SK-N-MC (cell line): ENCODE data around the gene TARP.

Source experiments
- EZH2 ChIP-seq: fragments of 200-600 bp; sonication (generic); IDR thresholded peaks from one replicate; pipeline ENCODE4 v1.6.1; 2017; ENCODE audit warnings: antibody characterized with exemption
- POLR2AphosphoS5 ChIP-seq: IDR thresholded peaks from 2 replicates; pipeline ENCODE4 v1.6.1; 2012; ENCODE audit warnings: mild to moderate bottlenecking, low read depth, low read length, borderline replicate concordance

DNA sequence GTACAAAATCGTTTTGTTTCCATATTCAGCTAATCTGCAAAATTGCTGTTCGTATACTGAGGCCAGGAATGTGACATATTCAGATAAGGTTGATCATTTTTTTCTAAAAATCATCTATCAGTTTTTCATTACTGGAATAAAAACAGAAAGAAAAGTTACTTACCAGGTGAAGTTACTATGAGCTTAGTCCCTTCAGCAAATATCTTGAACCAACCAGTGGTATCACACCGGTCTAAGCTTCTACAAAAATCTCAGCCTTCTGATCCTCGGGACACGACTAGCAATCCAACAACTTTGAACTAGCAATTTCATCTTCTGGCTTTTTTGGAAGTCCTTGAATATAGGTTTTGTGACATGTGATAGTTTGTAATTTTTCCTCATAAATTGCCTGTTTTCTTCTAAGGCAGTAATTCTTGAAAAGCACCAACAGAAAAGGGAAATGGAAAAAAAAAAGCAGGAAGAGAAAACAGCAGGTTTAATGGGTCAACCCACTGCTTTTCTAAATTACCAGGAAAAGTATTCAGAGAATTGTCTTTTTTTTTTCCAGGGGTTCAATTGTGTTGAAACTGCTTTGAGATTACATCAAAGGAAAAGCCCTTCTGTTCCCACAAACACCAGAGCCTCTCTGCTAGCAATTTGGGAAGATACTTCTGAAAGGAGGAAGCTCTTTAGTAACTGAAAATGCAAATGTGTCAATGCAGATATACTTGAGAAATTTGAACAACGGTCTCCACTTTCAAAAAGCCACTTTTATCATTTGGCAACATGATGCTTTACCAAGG is 2.9 kb upstream of the TARP start:
- TF ChIP-seq EZH2 (no peak), POLR2AphosphoS5 (no peak)
